ENCODE measurements around the gene SLC5A10. TPM values are rescaled to one million over a fixed set of nuclear protein-coding genes. Genes with fewer than 3 reads are reported as not detected.

SLC5A10 gene
- total RNA-seq, 1 donor from 2014 or later, result not detected

GRCh38 chr17:18964018-18964351 is 12.0 kb downstream of the SLC5A10 start:
- no peaks in the 10 kb centered on the region for H3K9me3 Mint-ChIP-seq
- POLR2A ChIA-PET, result no interaction called here

GRCh38 chr17:18964550-18964949 is 12.6 kb downstream of the SLC5A10 start:
- H3K27me3 Mint-ChIP-seq, result no peaks in the 10 kb centered on the region
- ChIA-PET POLR2A (no interaction called here), CTCF (no interaction called here)
- DNase-seq, result no peak
- no peaks in the 10 kb centered on the region for H3K36me3 Mint-ChIP-seq (ENCODE audit: low read depth)
- H3K9me3 Mint-ChIP-seq, result no peaks in the 10 kb centered on the region
- H3K4me1 Mint-ChIP-seq, result peaks cover 8% of the 10 kb centered on the region
- intact Hi-C loops (cut with micrococcal nuclease), result loop anchor here (10.0 kb wide), 2 partner anchors 50 to 150 kb away; no protein-coding TSS in a partner anchor
- no peak for ATAC-seq (ENCODE audit: low read depth)
- H3K4me3 Mint-ChIP-seq, result no peak overlapping the region
- TF ChIP-seq CTCF (IDR thresholded peaks at IDR 0.05), result no peak
- H3K27ac Mint-ChIP-seq, result no peak overlapping the region

More at GRCh38 chr17:18964018-18964351, 12.0 kb downstream of the SLC5A10 start:
- no peak for TF ChIP-seq CTCF (IDR thresholded peaks at IDR 0.05)
- intact Hi-C loops (cut with micrococcal nuclease), result loop anchor here (10.0 kb wide), 2 partner anchors 51 to 149 kb away; no protein-coding TSS in a partner anchor
- Mint-ChIP-seq H3K4me1 (peaks cover 8% of the 10 kb centered on the region), H3K27me3 (no peaks in the 10 kb centered on the region), H3K4me3 (no peak overlapping the region), H3K27ac (no peak overlapping the region), H3K36me3 (ENCODE audit: low read depth) (no peaks in the 10 kb centered on the region)
- ATAC-seq (ENCODE audit: low read depth) (no peak), DNase-seq (no peak)
- CTCF ChIA-PET, result no interaction called here

GRCh38 chr17:18965530-18966236 is 13.7 kb downstream of the SLC5A10 start:
- H3K36me3 Mint-ChIP-seq (ENCODE audit: low read depth), result peaks cover 5% of the 10 kb centered on the region
- H3K27me3 Mint-ChIP-seq, result no peaks in the 10 kb centered on the region
- ATAC-seq (ENCODE audit: low read depth), result no peak
- ChIA-PET CTCF (no interaction called here), POLR2A (no interaction called here)
- peaks cover 6% of the 10 kb centered on the region for H3K4me1 Mint-ChIP-seq
- H3K27ac Mint-ChIP-seq, result no peak overlapping the region
- intact Hi-C loops (cut with micrococcal nuclease), result loop anchor here (10.0 kb wide), 2 partner anchors 49 to 151 kb away; no protein-coding TSS in a partner anchor
- no peak for TF ChIP-seq CTCF (IDR thresholded peaks at IDR 0.05)
- no peak overlapping the region for H3K4me3 Mint-ChIP-seq
- no peak for DNase-seq
- no peaks in the 10 kb centered on the region for H3K9me3 Mint-ChIP-seq

- Mint-ChIP-seq H3K27me3 (no peaks in the 10 kb centered on the region), H3K36me3 (ENCODE audit: low read depth) (peaks cover 14% of the 10 kb centered on the region), H3K4me3 (no peak overlapping the region), H3K4me1 (no peaks in the 10 kb centered on the region), H3K27ac (no peak overlapping the region), H3K9me3 (no peaks in the 10 kb centered on the region)
- intact Hi-C loops (cut with micrococcal nuclease), result loop anchor here (10.0 kb wide), 2 partner anchors 48 to 152 kb away; no protein-coding TSS in a partner anchor
- TF ChIP-seq CTCF (IDR thresholded peaks at IDR 0.05), result no peak
- DNase-seq (no peak), ATAC-seq (ENCODE audit: low read depth) (no peak)
- ChIA-PET POLR2A (no interaction called here), CTCF (no interaction called here)
These were observed 15.1 kb downstream of the SLC5A10 start for GRCh38 chr17:18966831-18967624.

GRCh38 chr17:18967916-18968315 is 16.0 kb downstream of the SLC5A10 start:
- Mint-ChIP-seq H3K36me3 (ENCODE audit: low read depth) (peaks cover 19% of the 10 kb centered on the region), H3K27ac (no peak overlapping the region), H3K4me1 (no peaks in the 10 kb centered on the region), H3K9me3 (no peaks in the 10 kb centered on the region), H3K4me3 (no peak overlapping the region), H3K27me3 (no peaks in the 10 kb centered on the region)
- ChIA-PET CTCF (no interaction called here), POLR2A (interaction anchor here (0.6 kb wide), 1 partner anchor 55 kb away, joined by 4 read pairs; no protein-coding TSS in a partner anchor)
- DNase-seq, result no peak
- no peak for TF ChIP-seq CTCF (IDR thresholded peaks at IDR 0.05)
- intact Hi-C loops (cut with micrococcal nuclease), result loop anchor here (10.0 kb wide), 2 partner anchors 47 to 153 kb away; no protein-coding TSS in a partner anchor
- ATAC-seq (ENCODE audit: low read depth), result no peak

Data from activated B cell treated with CpG ODN at 0.5 μM for 24 hours (primary cell).